NCI-H1417 treated with DMSO at 0.1 percent for 48 hours (cell line): ENCODE measurements around the gene KRTAP5-10.
"Not testable (repeated sequence)": the region's sequence is repeated elsewhere in the genome, so short reads cannot be mapped to it uniquely, and the experiment has no call there.

ENCODE experiments used
- DNase-seq: peaks from one replicate; lab custom pipeline; 2025; lab: John Stamatoyannopoulos, UW

Gene KRTAP5-10

DNA sequence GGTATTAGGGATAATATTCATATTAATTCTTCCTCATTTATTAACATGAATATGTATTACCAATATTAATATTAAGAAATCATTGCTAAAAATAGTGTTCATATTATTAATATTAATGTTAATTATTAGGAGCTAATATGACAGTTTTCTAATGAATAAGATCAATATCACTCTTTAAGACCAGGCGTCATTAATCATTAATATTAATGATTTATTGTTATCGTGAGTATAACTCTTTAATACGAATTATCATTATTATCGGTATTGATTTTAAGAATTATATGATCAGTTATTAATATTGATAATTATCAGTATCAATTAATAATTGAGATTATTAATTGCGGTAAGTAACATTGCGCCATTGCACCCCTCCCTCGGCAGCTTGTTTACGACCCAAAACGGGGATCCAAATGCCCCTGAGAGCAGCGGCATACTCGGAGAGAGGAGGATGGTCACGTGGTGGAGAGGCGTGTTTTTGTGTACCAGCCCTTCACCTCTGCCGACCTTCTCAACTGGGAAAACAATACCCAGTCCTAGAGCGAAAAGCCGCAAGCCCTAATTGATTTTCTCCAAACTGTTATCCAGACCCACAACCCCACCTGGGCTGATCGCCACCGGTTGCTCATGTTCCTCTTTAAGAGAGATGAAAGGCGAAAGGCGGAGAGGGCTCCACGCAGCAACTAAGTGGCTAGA lies 46.0 kb downstream of the KRTAP5-10 start:
- DNase-seq, result not testable (repeated sequence)

DNA sequence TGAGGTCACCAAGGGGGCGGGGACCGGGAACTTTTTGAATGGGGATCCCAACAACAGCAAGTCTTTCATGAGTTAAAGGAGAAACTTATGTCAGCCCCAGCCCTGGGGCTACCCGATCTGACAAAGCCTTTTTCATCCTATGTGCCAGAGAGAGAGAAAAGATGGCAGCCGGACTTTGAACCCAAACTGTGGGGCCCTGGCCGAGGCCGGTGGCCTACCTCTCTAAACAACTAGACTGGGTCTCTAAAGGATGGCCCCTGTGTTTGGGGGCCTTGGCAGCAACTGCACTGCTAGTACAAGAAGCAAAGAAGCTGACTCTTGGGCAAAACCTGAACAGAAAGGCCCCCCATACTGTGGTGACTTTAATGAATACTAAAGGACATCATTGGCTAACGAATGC lies 48.6 kb downstream of the KRTAP5-10 start:
- DNase-seq, result not testable (repeated sequence)

DNA sequence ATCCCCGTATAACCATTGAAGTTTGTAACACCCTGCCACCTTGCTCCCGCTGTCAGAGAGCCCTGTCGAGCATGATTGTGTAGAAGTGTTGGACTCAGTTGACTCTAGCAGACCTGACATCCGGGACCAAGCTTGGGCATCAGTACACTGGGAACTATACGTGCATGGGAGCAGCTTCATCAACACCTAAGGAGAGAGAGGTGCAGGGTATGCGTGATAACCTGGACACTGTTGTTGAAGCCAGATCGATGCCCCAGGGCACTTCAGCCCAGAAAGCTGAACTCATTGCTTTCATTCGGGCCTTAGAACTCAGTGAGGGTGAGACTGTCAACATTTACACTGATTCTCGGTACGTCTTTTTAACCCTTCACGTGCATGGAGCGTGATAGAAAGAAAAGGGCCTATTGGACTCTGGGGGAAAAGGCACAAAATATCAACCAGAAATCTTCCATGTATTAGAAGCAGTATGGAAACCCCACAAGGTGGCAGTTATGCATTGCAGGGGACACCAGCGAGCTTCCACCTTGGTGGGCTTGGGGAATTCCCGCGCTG lies 49.1 kb downstream of the KRTAP5-10 start:
- not testable (repeated sequence) for DNase-seq

DNA sequence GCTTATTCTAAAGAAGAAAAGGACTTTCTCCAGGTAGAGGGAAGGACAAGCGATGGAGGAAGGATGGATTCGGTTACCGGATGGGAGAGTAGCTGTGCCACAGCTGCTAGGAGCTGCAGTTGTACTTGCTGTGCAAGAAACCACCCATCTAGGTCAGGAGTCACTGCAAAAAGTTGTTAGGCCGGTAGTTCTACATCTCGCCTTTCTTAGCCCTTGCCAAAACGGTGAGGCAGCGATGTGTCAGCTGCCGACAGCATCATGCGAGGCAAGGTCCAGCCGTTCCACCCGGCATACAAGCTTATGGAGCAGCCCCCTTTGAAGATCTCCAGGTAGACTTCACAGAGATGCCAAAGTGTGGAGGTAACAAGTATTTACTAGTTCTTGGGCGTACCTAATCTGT lies 49.6 kb downstream of the KRTAP5-10 start:
- DNase-seq, result not testable (repeated sequence)
